Measurements from ENCODE around the gene CSTPP1. TPM values are rescaled to one million over a fixed set of nuclear protein-coding genes. Genes with fewer than 3 reads are reported as not detected.

The CSTPP1 gene
- total RNA-seq, 2 donors from 2014 or later: 35.8 to 63.6 TPM

- Histone ChIP-seq H3K4me1 (no peaks in the 10 kb centered on the region), H3K4me3 (no peak overlapping the region), H3K27me3 (no peaks in the 10 kb centered on the region), H3K9me3 (no peaks in the 10 kb centered on the region), H3K27ac (no peak overlapping the region), H3K36me3 (no peaks in the 10 kb centered on the region), H3K9ac (ENCODE audit: low read depth in 2 of 2, low read length in 2 of 2) (no peak overlapping the region)
- no peak for DNase-seq
- TF ChIP-seq CTCF (IDR thresholded peaks at IDR 0.05): no peak
- intact Hi-C loops (cut with DNase I): no loop called here
Observed at GRCh38 chr11:47208628-47209027, 272.1 kb downstream of the CSTPP1 start.

Small RNA genes within 50 kb of the gene (microRNA-seq; reads per million reads assigned to microRNA genes)
- gene MIR6745: not detected

Other genes starting within 250 kb of the CSTPP1 start
- gene ARHGAP1, start 236.1 kb upstream of the CSTPP1 start, total RNA-seq: 10 to 100 TPM; 68.3 to 81.7 TPM
- gene ZNF408, start 235.7 kb upstream of the CSTPP1 start, total RNA-seq: 10 to 100 TPM; 11.7 to 15.5 TPM
- gene F2, start 217.5 kb upstream of the CSTPP1 start, total RNA-seq: 1 to 10 TPM in 1 of 2 donors, not detected in 1; 1.2 TPM
- 100 to 1,000 TPM in 1 of 2 donors, 10 to 100 TPM in 1; 71.2 to 105 TPM for gene CKAP5, start 90.5 kb upstream of the CSTPP1 start, total RNA-seq
- gene LRP4, start 18.2 kb upstream of the CSTPP1 start, total RNA-seq: 10 to 100 TPM; 23.6 to 62.6 TPM
- 100 to 1,000 TPM in 1 of 2 donors, 10 to 100 TPM in 1; 64.6 to 109 TPM for gene ARFGAP2, start 240.1 kb downstream of the CSTPP1 start, total RNA-seq
- 10 to 100 TPM in 1 of 2 donors, 1 to 10 TPM in 1; 3.2 to 11.2 TPM for gene PACSIN3, start 249.7 kb downstream of the CSTPP1 start, total RNA-seq